Ovary (tissue), 9 donors: Measurements from ENCODE around the gene SDF4. TPM values are rescaled to one million over a fixed set of nuclear protein-coding genes. Genes with fewer than 3 reads are reported as not detected.

Source experiments
- DNase-seq, 5 donors: peaks; one replicate each; pipeline ENCODE4 v3.0.0-alpha.2; 2019 to 2020
- H3K27ac ChIP-seq, 2 donors: fragments of 200-600 bp; one replicate each; pipeline versions ENCODE4 v1.5.1 to v1.8.0; 2019 to 2022
- H3K27me3 ChIP-seq: fragments of 200-600 bp; one replicate; pipeline ENCODE4 v1.8.0; 2022
- H3K36me3 ChIP-seq: fragments of 200-600 bp; sonication (generic); one replicate; pipeline ENCODE4 v1.5.1; 2019
- H3K4me1 ChIP-seq: one replicate; pipeline ENCODE4 v1.8.1; 2013; ENCODE audit warnings: mild to moderate bottlenecking, moderate library complexity; ENCODE audit not compliant: insufficient read depth
- H3K4me3 ChIP-seq: fragments of 200-600 bp; sonication (generic); one replicate; pipeline ENCODE4 v1.5.1; 2017
- H3K9me3 ChIP-seq, 2 donors: fragments of 200-600 bp in 1 of 2; sonication (generic) in 1 of 2; one replicate each; pipeline versions ENCODE4 v1.5.1 to v1.8.1; 2013 to 2019; ENCODE audit warnings: mild to moderate bottlenecking in 1 of 2, moderate library complexity in 1 of 2
- EP300 ChIP-seq: sonication (generic); formaldehyde crosslinking; IDR thresholded peaks from one replicate; pipeline ENCODE4 v1.6.1; 2017; ENCODE audit warnings: antibody characterized with exemption
- POLR2A ChIP-seq: fragments of 450-650 bp; IDR thresholded peaks from one replicate; pipeline ENCODE4 v1.6.1; 2017; ENCODE audit warnings: antibody characterized with exemption, mild to moderate bottlenecking, moderate library complexity
- WGBS, 3 donors: extraction: QIAGEN DNeasy Blood & Tissue Kit in 1 of 3; methylation state at CpG; one replicate each; pipeline versions ENCODE4 v1.1.5 to v1.1.7; 2013 to 2017; 5-methylcytosine and 5-hydroxymethylcytosine counted together
- intact Hi-C, 4 donors: fragments of 100-400 bp; cut with DNase I; formaldehyde crosslinking; loops; one replicate each; pipeline versions ENCODE4 v1.11.0 to v1.15.1; 2022 to 2023
- polyA plus RNA-seq, 2 donors: library from polyadenylated mRNA; stranded (reverse); fragments of 200-250 nt in 1 of 2; fragments of 350-450 nt in 1 of 2; fragmentation: Illumina TruSeq in 1 of 2; extraction: RNeasy Lipid Tissue Mini Kit (QIAGEN cat#74804) in 1 of 2; gene quantifications; one replicate each; pipeline ENCODE4 v1.2.3, GENCODE V29; 2013 to 2014
- total RNA-seq, 7 donors: library from RNA; depleted of rRNA in 2 of 7; stranded (reverse); fragments of >200 nt in 2 of 7; fragmentation: NEBNext Ultra II Directional in 3 of 7; extraction: Animal tissue kit (Norgen Biotek cat#: 25700) in 3 of 7; gene quantifications; one replicate each; pipeline versions ENCODE4 v1.1.0 to v1.2.4, GENCODE V29; 2016 to 2023
- TF ChIP-seq, protein P1 (sequence below), 3 donors: fragments of 450-650 bp in 2 of 3; fragments of 200-600 bp in 1 of 3; IDR thresholded peaks; one replicate each; pipeline versions ENCODE4 v1.5.1 to v1.8.0; 2016 to 2022; ENCODE audit warnings: antibody characterized with exemption in 3 of 3, mild to moderate bottlenecking in 1 of 3
- donor health status: DM: no; HTN: no; CAD: no; lungs with moderate emphysema.
- donor health status: DM: no; HTN: no; CAD: no.
- donor health status: Bipolar disorder and iron deficiency.
- donor health status: DM: yes; HTN: yes; CAD: no.
- donor health status: DM: no; HTN: no; CAD: no.
- donor health status: DM: yes; HTN: yes; CAD: no.

The SDF4 gene
- total and polyA plus RNA-seq, 9 donors: 32.5 to 145 (median 116) TPM

DNA sequence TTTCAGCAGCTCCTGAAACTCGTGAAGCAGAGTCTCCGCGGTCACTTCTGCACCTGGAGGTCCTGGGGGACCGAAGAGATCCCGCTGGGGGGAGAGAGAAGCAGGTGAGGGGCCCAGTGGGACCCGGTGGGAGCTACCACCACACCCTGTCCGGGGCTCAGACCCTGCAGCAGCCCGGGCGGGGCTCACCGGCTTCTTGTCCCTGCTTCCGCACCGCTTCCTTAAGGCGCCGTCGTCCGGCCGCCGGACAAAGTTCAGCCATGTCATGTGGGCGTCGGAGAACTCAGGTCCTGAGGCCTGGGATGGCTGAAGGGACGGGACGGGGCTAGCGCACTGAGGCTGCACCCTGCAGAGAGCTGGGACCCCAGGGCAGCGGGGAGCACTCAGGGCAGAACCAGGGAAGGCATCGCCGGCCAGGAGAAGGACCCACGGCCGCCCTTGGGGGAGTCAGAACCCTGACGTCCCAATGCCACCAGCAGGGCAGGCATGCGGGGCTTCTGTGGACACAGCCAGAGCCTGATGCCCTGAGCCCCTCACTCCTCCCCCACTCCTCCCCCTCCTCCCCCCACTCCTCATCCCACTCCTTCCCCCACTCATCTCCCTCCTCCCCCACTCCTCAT is 12.5 kb upstream of the SDF4 start:
- 64 to 71% (median 69%) methylated on average over 30 of the region's 30 CpGs for WGBS, 3 donors
- Histone ChIP-seq H3K4me1 (no peaks in the 10 kb centered on the region), H3K36me3 (no peaks in the 10 kb centered on the region), H3K4me3 (no peak overlapping the region), H3K9me3 (no peaks in the 10 kb centered on the region), H3K27ac (no peak overlapping the region), H3K27me3 (peaks cover 8% of the 10 kb centered on the region)
- intact Hi-C loops: no loop called here
- TF ChIP-seq EP300 (no peak), POLR2A (no peak)
- TF ChIP-seq, protein P1, sequence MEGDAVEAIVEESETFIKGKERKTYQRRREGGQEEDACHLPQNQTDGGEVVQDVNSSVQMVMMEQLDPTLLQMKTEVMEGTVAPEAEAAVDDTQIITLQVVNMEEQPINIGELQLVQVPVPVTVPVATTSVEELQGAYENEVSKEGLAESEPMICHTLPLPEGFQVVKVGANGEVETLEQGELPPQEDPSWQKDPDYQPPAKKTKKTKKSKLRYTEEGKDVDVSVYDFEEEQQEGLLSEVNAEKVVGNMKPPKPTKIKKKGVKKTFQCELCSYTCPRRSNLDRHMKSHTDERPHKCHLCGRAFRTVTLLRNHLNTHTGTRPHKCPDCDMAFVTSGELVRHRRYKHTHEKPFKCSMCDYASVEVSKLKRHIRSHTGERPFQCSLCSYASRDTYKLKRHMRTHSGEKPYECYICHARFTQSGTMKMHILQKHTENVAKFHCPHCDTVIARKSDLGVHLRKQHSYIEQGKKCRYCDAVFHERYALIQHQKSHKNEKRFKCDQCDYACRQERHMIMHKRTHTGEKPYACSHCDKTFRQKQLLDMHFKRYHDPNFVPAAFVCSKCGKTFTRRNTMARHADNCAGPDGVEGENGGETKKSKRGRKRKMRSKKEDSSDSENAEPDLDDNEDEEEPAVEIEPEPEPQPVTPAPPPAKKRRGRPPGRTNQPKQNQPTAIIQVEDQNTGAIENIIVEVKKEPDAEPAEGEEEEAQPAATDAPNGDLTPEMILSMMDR (IDR thresholded peaks at IDR 0.05): no peak
- no peak for DNase-seq

DNA sequence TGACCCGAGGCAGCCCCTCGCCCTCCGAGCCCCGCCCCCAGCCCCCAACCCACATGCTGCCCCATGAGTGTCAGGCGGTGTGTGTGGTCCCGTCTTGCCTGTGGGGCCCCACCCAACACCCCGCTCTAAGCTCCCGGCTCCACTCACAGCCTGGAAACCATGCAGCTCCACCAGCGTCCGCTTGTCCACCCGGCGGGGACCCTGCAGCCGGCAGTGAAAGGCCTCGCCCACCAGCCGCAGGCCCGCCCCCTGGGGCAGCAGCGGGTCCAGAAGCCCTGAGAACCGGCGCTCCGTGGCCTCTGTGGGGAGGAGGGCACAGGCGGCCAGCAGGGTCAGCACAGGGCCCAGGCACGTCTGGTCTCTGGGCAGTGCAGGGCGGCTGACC is 12.0 kb upstream of the SDF4 start:
- H3K27ac ChIP-seq: no peak overlapping the region
- no peak for DNase-seq
- intact Hi-C loops: no loop called here
- no peaks in the 10 kb centered on the region for H3K36me3 ChIP-seq
- no peaks in the 10 kb centered on the region for H3K4me1 ChIP-seq
- no peak overlapping the region for H3K4me3 ChIP-seq
- WGBS, 3 donors: 40 to 70% (median 60%) methylated on average over 21 to 23 of the region's 23 CpGs
- TF ChIP-seq EP300 (no peak), POLR2A (no peak)
- TF ChIP-seq, protein P1 (IDR thresholded peaks at IDR 0.05): no peak
- H3K9me3 ChIP-seq: no peaks in the 10 kb centered on the region
- H3K27me3 ChIP-seq: peaks cover 10% of the 10 kb centered on the region

DNA sequence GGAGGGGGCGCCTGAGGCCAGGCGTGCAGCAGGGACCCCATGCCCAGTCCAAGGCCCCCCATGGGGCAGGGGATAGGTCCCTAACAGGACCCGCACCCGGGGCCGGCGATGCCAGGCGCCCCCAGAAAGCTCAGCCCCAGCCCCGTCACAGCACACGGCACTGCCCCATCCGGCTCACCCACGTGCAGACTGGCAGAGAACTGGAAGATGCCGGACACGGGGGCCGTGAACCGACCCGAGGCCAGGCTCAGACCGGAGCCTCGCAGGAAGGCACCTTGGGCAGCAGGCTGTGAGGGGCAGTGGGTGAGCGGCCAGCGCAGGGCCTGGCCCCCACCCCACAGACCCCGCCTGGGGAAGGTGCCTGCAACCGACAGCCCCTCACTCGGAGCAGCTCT is 11.5 kb upstream of the SDF4 start:
- H3K27ac ChIP-seq: no peak overlapping the region
- H3K4me1 ChIP-seq: no peaks in the 10 kb centered on the region
- TF ChIP-seq EP300: no peak
- TF ChIP-seq, protein P1 (IDR thresholded peaks at IDR 0.05): no peak
- TF ChIP-seq POLR2A: no peak
- H3K4me3 ChIP-seq: no peak overlapping the region
- H3K27me3 ChIP-seq: peaks cover 10% of the 10 kb centered on the region
- no peak for DNase-seq
- H3K36me3 ChIP-seq: no peaks in the 10 kb centered on the region
- no peaks in the 10 kb centered on the region for H3K9me3 ChIP-seq
- intact Hi-C loops: no loop called here
- WGBS, 3 donors: 79 to 92% (median 91%) methylated on average over 7 to 23 of the region's 23 CpGs

DNA sequence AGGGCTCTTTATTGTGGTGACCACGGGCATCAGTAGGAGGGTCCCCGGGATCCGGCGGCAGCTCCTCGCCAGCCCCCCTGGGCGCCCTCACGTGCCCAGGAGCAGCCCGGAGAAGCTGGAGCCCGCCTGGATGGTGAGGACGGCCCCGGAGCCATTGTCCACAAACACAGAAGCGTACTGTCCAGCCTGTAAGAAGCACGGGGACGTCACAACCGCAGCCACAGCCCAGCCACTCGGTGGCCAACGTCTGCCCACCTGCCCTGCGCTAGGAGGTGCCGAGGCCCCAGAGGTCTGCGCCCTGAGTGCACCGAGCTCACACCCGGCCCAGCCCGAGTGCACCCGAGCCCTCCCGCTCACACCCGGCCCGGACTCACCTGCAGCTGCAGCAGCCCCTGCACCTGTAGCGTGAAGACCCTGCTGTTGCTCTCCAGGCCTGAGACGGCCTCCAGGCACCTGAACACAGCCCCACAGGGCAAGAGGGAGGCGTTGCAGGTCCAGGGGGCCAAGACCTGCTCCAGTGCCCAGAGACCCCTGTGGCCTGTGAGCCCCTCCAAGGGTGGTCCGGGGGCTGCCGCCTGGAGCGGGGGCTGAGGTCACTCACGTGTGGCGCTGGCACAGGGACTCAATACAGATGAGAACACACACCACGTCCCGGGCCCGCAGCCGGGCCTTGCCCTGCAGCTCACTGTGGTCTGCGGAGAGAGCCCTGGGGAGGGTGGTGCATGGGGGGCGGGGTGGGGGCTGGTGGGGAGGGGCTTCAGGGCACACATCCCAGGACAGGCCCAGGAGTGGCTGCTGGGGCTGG is 10.9 kb upstream of the SDF4 start:
- H3K9me3 ChIP-seq: no peaks in the 10 kb centered on the region
- intact Hi-C loops: no loop called here
- no peak for TF ChIP-seq EP300
- TF ChIP-seq POLR2A: no peak
- TF ChIP-seq, protein P1 (IDR thresholded peaks at IDR 0.05): no peak
- H3K4me3 ChIP-seq: no peak overlapping the region
- DNase-seq: no peak
- 72 to 85% (median 83%) methylated on average over 25 to 41 of the region's 41 CpGs for WGBS, 3 donors
- H3K27me3 ChIP-seq: peaks cover 10% of the 10 kb centered on the region
- H3K27ac ChIP-seq: no peak overlapping the region
- no peaks in the 10 kb centered on the region for H3K4me1 ChIP-seq
- H3K36me3 ChIP-seq: no peaks in the 10 kb centered on the region
